ENCODE results near the gene HDDC3.
A peak's percentile ranks its signal among the peaks of the same experiment; 100 is the strongest.

Gene HDDC3, protein sequence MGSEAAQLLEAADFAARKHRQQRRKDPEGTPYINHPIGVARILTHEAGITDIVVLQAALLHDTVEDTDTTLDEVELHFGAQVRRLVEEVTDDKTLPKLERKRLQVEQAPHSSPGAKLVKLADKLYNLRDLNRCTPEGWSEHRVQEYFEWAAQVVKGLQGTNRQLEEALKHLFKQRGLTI

DNA sequence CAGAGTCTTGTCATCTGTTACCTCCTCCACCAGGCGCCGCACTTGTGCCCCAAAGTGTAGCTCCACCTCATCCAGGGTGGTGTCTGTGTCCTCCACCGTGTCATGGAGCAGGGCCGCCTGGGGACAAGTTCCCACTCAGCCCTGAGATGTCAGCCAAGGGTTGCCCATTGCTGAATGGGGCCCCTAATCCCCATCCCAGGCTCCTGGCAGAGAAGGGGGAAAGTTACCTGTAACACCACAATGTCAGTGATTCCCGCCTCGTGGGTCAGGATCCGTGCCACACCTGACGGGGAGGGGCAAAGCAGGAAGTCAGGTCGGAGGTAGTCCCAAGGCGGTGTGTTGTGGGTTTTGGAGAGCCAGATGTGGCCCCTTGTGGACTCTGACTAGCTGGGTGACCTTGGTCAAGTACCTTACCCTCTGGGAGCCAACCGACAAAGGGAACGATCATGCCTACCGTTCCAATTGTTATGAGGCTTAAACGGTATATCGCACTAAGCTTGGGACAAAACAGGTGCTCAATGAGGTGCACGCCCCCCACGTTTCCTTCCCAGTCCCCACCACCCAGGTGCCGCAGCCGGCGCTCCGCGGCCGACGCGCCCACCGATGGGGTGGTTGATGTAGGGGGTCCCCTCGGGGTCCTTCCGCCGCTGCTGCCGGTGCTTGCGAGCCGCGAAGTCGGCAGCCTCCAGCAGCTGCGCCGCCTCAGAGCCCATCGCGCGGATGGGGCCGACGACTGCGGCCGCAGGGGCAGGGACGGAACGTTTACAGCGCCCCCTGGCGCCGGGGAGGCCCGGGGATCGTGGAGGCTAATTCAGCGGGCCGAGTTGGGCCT is at the start of gene HDDC3:
TSS of gene HDDC3 (minus strand) at position 722 of the 832 bp plus-strand sequence. CDS start at position 713, 9 bp downstream.
- peak; percentile 85 to 94 for DNase-seq

DNA sequence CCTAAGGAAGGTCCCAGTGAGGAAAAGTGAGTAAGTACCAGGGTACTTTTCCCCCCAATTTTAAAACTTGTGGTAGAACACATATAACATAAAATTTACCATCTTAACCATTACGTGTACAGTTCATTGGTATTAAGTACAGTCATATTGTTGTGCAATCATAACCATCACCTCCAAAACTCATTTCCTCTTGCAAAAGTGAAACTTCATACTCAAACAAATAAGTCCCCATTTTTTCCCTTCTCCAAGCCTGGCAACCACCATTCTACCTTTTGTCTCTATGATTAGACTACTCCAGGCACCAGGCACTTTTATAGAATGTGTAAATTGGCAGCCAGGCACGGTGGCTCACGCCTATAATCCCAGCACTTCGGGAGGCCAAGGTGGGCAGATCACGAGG is 49.8 kb upstream of the HDDC3 start:
- no peak for DNase-seq

DNA sequence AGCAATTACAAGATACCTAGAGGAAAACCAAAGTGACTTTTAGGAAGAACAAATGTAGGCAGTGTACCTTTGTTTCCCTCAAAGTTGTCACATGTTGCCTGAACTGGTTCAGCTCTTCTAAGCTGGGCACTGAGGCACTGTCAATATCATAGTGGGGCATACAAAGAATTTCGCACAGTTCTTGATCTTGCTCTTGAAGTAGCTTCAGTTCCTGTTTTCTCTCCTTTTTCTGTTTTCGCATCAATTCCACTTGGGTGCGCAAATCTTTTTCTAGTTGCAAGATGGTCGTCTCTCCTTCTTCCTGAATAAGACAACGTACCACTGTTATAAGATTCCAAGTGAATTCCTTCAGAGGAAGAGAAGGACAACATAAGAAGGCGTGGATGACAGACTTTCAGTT is 49.3 kb upstream of the HDDC3 start:
- no peak for DNase-seq

DNA sequence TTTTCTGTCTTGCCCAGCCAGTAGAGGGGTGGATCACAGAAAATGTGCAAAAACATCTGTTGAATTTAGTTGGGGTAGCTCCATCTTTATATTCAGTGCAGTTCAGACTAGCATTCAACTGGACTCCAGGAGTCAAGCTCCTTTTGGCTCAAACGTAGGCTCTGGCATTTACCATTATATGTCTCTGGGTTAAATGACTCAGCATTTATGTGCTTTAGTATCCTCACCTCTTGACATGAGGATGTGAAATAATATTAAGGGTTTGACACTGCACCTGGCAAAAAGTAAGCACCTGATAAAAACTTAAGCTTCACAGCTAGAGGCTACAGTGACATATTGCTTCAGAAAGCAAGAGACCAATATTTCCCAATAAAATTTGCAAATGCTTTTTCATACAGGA is 47.2 kb upstream of the HDDC3 start:
- no peak for DNase-seq

DNA sequence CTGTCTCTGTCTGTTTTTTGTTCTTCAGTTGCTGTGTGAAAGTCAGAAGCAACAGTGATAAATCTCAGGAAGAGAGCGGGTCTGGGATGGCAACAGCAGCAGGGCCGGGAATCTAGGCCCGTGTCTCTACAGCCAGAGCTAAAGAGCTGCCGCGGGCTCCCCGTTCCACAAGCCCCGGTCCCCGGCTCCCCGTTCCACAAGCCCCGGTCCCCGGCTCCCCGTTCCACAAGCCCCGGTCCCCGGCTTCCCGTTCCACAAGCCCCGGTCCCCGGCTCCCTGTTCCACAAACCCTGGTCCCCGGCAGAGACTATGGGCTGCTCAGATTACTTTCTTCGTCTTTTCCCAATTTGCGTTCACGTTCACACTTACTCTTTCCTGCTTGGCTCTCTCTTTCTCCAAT is 41.9 kb upstream of the HDDC3 start:
- DNase-seq, result no peak

DNA sequence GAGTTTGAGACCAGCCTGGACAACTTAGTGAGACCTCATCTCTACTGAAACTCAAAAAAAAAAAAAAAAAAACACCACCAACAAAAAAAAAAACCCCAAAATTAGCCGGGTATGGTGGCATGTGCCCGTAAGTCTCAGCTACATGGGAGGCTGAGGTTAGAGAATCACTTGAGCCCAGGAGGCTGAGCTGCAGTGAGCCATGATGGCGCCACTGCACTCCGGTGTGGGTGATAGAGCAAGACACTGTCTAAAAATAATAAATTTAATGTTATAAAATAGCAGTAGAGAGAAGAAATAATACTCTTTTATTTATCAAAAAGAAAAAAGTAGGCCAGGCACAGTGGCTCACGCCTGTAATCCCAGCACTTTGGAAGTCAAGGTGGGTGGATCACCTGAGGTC is 39.8 kb upstream of the HDDC3 start:
- DNase-seq, result no peak

DNA sequence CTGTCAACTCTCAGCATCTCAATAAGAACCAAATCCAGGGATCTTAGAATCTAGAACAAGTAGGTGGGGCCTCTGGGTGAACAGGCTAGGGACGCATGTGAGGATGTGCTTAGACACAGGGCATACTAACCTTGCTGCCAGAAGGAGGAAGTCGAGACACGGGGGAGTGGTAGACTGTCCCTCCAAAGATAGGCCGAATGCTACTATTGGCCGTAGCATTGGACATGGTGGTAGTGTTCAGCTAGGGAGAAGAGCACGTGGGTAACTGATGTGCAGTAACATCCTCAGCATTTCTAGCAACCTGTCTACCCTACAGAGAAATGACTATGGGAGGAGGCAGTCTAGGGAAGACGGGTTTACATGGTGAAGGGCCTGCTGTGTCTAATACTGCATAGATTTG is 37.9 kb upstream of the HDDC3 start:
- DNase-seq, result no peak

DNA sequence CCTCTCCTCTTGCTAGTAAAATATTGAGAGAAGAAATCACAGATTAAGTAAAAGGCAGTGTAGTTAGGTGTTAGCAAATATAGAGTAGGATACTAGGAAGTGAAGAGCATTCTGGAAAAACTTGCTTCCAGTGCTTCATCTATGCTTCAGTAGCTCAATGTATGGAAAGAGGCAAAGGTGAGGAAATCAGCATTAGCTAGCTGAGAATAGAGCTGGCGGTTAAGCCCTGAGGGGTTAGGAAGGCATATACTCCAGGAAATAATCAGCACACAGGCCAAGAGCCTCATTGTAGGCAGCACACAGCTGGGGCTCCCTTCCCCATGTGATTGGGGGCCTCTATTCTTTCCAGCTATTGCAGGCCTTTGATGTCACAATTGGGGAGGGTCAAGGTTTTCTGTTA is 36.1 kb upstream of the HDDC3 start:
- no peak for DNase-seq

DNA sequence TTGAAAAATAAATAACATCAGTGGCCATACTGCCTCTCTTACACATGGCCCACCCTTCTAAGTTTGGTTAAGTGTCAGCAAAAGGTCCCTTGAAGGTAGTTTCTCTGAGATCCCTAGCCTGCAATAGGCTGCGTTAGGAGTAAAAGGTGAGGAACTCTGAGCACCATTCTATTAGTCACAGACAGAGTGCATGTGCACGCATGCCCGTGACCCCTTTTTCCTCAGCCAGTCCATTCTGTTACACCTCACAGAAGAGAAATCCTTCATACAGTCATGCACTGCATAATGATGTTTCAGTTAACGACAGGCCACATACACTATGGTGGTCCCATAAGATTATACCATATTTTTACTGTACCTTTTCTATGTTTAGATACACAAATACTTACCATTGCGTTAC is 34.9 kb upstream of the HDDC3 start:
- no peak for DNase-seq

DNA sequence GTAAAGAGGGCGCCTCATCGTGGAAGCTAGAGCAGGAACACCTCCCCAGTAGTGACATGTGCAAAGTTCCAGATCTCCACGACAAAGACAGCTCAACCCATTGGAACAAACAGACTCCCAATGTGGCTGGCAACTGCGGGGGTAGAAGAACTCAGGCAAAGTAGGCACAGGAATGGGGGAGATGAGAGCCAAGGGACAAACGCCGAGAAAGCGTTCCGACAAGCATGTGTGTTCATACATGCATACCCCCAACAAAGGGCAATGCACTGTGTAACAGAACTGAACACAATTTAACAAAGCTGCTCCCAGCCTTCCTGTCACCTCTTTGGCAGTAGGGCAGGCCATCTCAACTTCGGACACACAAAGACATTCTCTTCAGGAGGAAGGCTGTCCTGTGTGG is 33.9 kb upstream of the HDDC3 start:
- DNase-seq, result no peak

DNA sequence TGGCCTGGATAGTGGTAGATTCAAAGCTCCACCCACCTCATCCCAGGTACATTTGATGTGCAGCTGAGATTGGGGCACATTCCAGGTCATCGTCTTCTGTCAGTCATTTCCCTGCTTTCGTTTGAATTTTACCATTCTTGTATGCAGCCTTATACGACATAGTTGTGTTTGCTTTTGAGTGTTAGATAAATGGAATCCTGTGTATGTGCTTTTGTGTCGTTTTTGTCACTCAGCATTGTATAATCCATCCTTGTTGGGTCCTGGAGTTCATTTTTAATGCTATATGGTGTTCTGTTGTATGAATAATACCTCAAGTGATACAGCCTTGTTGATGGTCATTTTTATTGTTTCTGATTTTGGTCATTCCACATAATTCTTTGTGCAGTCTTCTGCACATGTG is 29.7 kb upstream of the HDDC3 start:
- DNase-seq, result no peak

DNA sequence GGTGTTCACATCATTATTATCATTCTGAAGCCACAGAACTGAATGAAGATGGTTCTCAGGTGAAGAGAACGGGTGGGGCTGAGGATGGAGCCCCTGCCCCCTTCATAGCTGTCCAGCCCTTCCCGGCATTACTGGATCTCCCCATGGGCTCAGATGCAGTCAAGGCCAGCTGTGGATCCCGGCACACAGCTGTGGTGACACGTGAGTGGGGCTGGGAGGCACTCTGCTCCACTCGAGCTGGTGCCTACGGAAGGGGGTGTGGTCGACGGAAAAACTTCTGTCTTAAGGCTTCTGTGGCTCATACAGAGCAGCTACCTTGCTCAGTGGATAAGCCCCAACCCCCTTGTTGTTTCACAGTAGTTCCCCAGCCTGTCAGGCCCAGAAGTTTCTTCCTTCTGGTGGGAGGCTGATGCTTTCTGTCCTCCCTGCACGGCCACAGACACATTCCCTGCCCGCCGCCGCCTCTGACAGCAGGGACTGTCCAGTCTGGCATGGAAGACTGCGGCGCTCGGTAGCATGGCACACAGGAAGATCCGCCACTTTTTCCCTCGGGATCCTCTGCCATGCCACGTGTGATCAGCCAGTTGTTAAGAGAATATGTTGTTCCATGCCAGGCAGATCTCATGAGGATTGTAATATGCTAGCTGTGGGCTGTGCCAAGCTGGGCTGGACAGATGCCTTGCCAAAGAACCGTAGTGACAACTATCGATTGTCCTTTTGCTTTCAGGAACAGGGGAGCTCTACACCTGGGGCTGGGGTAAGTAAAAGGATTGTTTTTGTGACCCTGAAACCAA is 28.1 kb upstream of the HDDC3 start:
- DNase-seq, result no peak

DNA sequence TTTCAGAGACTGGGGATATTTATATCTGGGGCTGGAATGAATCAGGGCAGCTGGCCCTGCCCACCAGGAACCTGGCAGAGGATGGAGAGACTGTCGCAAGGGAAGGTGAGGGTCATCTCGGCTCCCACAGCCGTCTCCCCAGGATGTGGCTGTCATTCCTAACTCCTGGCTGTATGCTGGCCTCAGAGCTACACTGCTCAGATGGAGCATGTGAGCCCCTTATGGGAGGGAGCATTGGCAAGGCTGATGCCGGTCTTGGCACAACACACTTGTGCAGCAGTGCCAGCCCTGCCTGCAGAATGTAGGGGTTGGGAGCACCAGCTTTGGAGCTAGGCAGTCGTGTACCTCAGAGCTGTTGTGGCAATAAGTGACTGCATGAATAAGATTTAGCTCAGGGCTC is 27.5 kb upstream of the HDDC3 start:
- DNase-seq, result no peak

DNA sequence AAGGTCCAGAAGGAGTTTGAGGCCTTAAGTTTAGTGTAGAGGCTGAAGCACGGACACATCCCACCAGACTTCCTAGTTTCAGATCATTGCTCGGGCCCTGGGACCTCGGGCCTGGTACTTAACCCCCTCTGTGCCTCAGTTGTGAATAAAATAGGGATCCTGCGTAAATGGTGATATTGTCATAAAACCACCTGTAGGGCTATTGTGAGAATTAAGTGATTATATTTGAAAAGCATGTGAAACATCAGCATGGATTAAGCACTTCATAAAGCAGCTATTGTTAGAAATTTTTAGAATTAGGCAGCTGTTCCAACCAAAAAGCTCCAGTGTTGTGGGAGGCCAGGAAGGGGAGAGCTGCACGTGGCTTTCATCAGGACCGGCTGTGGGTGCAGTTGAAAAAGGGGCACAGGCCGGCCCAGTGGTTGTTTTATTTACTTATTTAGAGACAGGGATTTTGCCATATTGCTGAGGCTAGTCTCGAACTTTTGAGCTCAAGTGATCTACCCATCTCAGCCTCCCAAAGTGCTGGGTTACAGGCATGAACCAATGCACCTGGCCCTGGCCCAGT is 26.8 kb upstream of the HDDC3 start:
- no peak for DNase-seq

DNA sequence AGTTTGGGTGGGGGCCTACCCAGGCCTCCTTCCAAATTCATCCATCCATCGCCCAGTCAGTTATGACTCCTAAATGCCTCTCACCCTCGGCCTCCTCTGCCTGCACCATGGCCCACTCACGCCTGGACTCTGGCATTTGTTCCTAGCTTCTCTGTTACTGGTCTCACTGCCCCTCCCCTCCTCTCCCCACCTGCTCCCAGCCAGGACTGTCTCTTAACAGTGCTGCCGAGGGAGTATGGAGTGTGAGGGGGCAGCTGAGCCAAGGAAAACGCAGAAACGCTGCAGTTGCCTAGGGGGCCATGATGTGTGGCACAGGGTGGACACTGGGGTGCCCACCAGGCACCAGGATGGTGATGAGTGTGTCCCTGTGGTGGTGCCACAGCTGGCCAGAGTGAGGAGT is 25.4 kb upstream of the HDDC3 start:
- peak in 1 of 2 experiments; percentile 16 for DNase-seq

DNA sequence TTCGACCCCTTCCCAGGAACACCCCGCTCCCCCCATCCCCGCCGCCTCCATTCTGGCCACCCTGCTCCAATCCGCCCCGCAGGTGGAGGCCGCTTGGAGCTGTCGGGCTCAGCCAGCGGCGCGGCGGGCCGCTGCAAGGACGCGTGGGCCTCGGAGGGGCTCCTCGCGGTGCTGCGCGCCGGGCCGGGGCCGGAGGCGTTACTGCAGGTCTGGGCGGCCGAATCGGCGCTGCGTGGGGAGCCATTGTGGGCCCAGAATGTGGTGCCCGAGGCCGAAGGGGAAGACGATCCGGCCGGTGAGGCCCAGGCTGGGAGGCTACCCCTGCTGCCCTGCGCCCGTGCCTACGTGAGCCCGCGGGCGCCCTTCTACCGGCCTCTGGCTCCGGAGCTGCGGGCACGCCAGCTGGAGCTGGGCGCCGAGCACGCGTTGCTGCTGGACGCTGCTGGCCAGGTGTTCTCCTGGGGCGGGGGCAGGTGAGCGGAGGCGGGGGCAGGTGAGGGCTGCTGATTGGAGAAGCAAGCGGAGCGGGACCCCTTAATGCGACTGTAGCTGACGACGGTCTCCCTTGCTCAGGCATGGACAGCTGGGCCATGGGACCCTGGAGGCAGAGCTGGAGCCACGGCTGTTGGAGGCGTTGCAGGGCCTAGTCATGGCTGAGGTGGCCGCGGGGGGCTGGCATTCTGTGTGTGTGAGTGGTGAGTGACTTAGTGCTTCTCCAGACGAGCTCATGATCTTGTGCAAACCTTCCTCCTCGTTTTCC is 24.9 kb upstream of the HDDC3 start:
- peak in 1 of 2 experiments; percentile 30 for DNase-seq

DNA sequence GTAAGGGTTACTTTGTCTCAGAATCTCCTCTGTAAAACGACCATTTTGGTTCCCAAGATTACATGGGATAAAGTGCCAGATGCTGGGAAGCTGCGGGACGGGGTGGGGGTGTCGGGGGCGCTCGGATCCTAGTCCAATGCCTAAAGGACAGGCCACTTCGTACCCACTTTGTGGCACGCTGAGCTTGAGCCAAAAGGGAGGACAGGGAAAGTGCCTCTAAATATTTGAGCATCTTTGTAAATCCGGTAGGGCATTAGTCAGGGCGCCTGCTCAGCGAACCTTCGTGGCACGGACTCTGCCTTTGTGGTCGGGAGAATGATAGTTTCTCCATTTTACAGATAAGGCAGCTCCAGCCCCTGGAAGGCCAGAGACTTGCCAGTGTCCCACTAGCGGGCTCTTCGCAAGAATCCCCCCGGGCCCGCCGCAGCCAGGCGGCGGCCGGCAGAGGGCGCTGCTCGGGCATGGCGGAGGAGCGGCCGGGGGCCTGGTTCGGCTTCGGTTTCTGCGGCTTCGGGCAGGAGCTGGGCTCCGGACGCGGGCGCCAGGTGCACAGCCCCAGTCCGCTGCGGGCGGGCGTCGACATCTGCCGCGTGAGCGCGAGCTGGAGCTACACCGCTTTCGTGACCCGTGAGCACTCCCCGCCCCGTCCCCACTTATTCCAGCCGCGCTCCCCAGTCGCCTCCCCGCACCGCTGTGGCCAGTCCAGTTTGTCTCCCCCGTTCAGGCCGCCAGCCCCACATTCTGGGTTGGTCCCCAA is 24.1 kb upstream of the HDDC3 start:
- peak; percentile 75 to 78 for DNase-seq

DNA sequence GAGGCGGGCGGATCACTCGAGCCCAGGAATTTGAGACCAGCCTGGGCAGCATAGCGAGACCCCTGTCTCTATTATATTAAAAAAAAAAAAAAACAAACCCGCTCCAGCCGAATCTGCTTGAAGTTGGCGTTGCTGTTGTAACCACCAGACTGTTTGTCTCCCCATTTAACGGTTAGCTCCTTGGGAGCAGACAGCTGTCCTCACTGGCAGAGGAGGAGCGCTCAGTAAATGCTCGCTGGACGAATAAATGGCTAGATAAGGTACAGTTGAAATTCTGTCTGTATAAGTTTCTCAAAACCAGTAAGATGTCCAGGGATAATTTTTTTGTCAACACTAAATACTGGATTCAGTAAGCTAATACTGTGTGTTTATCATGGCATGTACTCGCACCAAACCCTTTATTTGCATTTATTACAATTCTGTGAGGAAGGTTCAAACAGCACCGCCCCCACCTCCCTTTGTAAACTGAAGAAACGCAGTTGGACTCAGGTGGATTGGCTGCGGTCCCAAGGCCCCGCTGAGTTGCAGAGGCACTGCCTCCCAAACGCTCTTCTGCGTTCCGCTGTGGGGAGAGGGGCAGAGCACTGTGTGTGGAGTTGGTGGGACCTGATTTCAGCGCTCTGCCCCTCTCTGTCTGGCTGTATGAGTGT is 23.4 kb upstream of the HDDC3 start:
- DNase-seq, result peak; percentile 70 to 86

DNA sequence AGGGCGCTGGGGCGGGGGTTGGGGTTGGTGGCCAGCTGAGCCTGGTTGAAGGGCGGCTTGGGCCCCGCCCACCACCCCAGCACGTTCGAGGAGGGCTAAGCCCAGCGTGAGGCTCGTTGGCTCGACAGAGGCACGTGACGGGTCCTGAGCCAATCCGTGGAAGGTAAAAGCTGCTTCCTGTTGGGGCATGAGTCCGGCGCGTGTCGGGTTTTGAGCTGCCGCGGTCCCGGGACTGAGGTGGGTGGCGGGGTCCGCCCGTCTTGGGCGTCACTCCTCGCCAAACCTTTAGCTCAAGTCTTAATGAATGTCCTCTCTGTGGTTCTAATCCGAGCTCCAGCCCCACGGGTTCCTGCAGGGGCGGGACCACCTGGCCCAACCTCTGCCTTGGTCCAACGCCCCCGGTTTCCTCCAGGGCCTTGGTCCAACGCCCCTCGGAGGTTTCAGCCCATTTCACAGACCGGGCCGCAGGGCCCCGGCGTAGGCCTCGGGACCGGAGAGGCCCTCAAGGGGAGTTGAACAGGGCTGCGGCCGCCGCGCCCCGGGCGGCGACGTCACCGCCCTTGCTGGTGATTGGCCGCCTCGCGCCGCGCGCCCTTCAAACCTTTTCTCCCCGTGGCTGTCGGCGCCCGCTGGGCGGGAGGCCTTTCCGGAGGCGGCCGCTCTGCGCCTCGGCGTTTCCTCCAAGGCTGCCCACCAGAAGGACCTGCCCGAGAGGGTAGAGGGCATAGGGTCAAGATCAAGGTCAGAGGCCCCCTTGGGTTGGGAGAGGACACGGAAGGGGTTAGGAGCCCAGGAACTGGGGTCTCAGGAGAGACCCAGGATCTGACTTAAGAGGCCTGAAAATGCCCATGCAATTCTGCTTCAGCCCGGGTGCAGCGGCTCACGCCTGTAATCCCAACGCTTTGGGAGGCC is 22.6 kb upstream of the HDDC3 start, which contains the start of gene RCCD1:
TSS of gene RCCD1 (plus strand) at position 173 of the 912 bp plus-strand sequence. CDS start 1,851 bp downstream, outside the sequence.
- DNase-seq, result peak; percentile 93 to 95
